Measurements from ENCODE around the gene PTPRU.
A peak's percentile ranks its signal among the peaks of the same experiment; 100 is the strongest.

PTPRU gene

DNA sequence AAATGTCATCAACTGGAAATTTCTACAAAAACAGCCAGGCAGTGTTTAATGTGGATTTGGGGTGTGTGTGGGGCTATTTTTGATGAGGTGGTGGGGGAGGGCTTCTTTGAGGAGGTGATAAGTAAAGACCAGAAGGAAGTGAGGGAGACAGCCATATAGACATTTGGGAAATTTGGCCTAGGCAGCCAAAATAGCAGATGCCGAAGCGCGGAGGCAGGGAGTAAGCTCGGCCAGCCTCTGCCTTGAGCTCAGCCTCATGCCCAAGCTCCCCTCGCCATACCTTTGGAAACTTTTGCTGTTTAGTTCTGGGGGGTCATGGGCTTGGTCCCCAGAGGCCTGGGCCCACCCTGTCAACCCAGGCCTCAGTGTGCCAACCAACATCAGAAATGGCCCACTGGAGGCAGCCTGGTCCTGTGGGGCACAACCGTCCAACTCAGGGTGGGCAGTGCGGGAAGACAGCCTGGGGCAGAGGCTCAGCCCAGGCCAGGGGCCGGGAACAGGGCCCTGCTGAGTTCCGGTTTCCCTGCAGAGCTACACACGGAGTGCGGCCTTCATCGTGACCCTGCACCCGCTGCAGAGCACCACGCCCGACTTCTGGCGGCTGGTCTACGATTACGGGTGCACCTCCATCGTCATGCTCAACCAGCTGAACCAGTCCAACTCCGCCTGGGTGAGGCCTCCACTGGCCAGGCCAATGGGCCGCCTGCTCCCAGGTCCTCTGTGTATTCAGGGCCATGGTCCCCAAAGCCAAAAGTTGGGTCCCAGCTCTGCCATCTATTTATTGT is 84.0 kb downstream of the PTPRU start:
- DNase-seq = no peak

DNA sequence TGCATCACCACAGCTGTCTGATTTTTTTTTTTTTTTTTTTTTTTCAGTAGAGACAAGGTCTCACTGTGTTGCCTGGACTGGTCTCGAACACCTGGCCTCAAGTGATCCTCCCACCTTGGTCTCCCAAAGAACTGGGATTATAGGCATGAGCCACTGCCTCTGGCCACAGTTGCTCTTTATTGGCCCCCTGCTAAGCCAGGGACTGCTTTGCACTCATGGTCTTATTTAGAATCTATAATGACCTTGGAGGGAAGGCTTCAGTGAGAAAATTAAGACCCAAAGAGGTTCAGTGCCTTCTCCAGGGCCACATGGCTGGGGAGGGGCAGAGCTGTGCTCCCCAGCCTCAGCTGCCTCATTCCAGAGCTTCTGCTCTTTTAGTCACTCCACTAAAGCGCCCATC is 84.9 kb downstream of the PTPRU start:
- DNase-seq = no peak

DNA sequence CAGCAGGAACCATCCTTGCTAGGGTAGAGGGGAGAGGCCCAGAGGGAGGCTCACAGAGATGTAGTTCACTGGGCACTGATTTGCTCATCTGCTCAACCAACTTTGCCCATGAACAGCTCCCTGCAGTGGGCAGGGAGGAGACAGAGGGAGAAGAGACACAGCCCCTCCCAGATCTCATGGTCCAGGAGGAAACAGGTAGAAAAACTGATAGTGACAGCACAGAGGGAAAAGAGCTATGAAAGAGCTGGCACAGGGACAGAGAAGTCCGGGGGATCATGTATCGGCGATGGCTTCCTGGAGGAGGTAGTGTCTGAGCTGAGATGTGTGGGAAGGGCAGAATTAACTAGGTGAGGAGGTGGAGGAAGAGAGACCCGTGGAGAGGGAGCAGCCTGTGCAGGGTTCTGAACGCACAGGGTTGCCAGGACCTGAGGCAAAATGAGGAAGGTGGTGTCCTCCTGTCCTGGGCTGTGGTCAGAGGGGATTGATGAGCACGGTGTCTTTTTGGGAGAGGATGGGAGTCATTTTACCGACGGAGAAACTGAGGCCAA is 85.9 kb downstream of the PTPRU start:
- DNase-seq = no peak

DNA sequence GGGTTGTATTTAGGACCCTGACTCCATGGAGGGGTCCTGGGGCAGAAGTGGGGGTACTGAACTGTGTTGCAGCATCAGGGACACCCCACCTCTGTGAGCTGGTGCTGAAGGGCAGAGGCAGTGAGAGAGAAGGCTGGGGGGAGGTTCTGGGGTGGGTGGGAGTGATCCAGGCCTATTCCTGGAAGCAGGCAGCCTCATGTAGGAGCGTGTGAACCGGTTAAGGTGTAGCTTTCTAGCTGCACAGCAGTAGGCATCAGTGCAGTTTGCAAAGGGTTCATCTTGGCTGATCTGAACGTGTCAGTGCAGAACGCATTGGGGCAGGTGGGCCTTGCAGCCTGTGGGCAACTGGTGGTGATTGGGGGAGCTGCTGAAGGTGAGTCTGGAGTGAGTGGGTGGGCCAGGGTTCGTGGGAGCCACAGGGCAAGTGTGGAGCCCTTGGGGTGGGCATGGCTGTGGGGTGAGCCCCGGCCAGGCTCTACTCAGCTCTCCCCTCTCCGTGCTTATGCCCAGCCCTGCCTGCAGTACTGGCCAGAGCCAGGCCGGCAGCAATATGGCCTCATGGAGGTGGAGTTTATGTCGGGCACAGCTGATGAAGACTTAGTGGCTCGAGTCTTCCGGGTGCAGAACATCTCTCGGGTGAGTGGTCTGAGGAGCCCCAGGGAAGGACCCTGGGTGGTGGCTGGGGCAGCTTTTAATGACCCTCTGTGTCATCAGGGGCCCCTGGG is 86.7 kb downstream of the PTPRU start:
- no peak for DNase-seq

DNA sequence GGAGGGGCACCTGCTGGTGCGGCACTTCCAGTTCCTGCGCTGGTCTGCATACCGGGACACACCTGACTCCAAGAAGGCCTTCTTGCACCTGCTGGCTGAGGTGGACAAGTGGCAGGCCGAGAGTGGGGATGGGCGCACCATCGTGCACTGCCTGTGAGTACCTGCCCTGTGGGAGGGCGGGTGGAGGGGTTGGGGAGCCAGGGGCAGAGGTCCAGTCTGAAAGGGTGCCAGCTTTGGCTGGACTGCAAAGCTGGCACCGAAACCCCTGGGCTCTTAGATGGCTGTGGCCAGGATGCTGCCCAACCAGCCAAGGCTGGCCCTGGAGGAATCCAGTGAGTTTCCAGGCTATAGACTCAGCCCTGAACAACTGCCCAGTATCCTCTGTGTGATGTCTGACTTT is 87.3 kb downstream of the PTPRU start:
- no peak for DNase-seq

DNA sequence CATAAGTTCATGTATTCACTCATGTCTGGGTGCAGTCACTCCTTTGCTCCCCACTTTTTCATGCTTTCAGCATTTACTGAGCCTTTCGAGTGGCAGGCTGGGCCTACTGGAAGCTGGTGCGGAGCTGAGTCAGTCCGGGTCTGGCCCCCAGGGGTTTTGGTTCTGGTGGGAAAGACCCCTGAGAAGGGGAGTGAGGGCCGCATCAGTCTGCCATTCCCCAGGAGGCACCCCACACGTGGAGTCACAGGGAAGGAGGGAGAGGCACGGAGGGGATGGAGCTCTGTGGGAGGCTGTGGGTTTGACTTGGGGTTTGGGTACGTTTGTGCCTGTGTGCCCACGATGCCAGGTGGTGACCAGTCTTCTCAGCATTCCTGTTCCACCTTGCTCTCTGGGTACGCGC is 87.9 kb downstream of the PTPRU start:
- DNase-seq = no peak

DNA sequence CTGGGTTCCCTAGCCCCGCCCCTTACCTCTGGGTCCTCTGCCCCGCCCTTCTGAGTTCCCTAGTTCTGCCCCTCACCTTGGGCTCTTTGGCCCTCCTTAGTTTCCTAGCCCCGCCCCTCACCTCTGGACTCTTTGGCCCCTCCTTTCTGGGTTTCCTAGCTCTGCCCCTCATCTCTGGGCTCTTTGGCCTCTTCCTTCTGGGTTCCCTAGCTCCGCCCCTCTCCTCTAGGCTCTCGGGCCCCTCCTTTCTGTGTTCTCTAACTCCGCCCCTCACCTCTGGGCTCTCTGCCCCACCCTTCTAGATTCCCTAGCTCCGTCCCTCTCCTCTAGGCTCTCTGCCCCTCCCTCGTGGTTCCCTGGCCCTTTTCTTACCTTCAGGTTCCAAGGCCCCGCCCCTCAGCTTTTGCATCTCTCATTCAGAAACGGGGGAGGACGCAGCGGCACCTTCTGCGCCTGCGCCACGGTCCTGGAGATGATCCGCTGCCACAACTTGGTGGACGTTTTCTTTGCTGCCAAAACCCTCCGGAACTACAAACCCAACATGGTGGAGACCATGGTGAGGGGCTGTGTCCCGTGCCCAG is 88.5 kb downstream of the PTPRU start:
- DNase-seq = peak; percentile 78

DNA sequence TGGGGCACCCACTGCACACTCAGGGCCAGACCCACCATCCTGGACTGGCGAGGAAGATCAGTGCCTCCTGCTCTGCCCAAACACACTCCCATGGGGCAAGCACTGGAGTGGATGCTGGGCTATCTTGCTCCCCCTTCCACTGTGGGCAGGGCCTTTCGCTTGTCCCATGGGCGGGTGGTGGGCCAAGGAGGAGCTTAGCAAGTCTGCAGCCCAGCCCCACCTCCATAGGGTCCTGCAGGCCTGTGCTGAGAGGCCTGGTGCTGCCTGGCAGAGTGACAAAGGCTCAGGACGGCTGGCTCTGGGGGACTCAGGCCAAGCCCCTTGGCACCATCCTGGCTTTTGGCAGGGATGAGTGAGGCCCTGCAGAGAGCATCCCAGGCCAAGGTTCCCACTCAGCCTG is 89.4 kb downstream of the PTPRU start:
- DNase-seq = no peak

DNA sequence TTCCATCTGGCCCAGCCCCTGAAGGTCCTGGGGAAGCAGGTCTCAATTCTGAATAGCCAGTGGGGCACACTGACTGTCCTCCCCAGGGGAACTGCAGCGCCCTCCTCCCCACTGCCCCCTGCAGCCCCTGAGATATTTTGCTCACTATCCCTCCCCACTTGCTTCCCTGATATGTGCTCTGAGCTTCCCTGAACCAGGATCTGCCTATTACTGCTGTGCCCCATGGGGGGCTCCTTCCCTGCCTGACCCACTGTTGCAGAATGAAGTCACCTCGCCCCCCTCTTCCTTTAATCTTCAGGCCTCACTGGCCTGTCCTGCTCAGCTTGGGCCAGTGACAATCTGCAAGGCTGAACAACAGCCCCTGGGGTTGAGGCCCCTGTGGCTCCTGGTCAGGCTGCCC is 89.8 kb downstream of the PTPRU start:
- no peak for DNase-seq

DNA sequence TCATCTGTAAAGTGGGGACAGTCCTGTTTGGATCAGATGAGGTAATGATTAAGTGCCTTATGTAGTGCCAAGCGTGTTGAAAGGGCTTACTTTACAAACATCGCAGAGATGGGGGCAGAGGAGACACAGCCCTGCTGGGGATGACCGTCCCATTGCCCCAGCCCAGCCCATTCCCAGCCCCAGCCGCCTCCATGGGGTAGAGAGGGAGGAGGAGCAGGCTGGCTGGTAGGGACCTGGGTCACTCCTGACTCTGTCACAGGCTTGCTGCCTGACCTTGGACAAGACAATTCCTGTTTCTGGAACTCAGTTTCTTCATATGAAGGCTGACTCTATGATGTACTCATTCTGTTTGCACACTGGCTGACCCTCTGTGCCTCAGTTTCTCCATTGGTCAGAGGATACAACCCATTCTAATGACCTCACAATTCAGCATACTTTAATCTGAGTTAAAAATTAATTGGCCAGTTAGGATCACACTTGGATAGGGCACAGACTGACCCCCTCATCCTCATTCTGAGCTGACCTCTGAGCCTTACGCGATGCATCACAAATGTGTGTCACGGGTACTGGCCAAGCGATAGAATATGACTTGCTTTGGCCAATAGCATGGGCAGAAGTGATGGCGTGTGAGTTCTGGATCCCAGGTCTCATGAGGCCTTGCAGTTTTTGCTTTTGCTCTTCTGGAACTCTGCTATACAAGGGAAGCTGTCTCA is 91.1 kb downstream of the PTPRU start:
- no peak for DNase-seq

DNA sequence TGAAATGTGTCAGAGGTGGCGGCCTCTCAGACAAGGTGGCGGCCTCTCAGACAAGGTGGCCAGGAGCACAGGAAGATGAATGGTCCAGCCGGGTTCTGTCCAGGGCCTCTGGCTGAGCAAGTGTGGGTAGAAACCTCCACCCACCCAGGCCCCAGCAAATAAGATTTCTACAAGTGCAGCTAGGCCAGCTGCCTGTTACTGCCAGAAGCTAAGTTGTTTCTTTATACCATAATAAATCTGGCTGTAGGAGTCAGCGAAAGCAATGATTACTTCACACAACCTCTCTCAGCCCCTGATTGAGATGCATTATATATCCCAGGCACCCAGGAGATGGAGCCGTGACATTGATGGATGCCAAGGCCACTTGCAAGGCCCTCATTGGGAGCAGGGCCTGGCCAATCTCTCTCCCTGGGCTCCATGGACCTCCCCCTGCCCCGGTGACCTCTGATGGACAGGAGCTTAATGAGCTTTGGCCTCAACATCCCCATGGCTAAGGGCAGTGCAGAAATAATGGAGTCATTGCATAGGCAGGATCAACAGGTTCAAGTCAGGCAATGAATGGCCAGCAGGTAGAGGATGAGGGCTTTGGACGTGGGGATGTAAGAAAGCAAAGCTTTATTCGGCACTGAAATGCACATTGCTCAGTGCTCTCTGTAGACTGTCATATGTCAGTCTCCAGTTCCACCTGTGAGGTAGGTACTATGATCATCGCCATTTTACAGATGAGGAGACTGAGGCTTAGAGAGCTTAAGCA is 92.9 kb downstream of the PTPRU start:
- no peak for DNase-seq

DNA sequence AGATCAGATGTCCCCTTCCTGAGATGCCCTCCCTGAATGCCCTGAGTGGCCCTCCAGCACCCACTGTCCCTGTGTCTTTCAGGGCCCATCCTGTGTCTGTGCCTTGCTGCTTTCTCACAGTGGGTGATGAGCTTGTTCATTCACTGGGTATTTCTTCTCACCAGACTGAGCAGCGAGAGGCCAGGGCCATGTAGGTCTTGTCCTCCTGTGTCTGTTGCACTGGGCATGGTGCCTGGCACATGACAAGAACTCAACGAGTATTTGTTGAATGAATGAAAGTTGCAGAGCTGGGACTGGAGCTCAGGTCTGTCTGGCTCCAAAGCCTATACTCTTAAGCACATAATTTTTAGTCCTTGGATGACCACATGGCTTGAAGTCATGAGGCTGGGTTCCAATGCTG is 93.8 kb downstream of the PTPRU start:
- no peak for DNase-seq

DNA sequence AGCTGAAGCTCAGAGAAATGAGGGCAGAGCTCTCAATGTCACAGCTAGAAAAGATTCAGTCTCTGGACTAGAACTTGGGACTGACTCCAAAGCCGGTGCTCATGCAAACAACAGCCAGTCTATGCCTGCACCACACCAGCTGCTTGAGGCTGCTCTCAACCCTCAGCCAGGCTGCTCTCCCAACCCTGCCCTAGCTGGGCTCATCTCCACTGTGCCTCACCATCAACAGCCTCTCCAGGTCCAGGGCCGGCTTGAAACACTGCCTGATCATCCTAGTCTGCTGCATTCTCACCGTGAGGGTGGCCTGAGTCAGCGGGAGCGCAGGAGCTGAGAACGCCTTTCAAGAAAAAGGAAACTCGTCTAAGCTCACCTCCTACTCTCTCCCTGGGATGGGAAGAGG is 94.5 kb downstream of the PTPRU start:
- DNase-seq = no peak

DNA sequence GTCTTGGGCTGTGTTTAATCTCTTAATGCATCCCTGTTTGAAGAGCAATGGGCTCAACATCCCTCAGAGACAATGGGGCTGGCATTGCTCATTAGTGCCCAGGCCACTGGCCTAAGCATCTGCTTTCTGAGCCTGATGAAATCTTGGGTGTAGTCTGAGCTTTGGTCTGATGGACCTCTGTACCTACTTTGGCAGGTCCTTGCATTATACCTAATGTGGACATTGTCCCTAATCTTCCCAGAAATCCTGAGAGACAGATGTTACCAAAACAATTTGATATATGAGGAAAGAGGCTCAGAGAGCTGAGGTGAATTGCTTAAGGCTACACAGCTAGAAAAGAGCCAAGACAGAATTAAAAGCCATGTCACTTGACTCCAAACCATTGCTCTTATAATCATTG is 95.0 kb downstream of the PTPRU start:
- DNase-seq = no peak

DNA sequence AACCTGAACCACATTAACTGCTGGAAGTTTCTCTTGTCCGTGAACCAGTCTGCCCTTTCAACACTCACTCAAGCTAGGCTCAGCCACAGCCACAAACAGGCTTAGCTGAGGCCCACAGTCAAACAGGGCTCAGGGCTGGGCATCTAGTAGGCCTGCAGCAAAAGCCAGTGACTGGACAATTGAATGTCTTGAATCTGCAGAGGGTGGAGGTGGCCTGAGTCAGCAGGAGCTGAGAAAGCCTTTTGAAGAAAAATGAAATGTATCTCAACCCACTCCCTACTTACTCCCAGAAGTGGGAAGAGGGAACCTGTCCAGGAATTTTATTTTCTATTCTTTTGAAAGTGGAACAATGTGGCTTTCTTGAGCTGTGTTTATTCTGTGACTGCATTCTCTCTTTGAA is 95.4 kb downstream of the PTPRU start:
- no peak for DNase-seq

DNA sequence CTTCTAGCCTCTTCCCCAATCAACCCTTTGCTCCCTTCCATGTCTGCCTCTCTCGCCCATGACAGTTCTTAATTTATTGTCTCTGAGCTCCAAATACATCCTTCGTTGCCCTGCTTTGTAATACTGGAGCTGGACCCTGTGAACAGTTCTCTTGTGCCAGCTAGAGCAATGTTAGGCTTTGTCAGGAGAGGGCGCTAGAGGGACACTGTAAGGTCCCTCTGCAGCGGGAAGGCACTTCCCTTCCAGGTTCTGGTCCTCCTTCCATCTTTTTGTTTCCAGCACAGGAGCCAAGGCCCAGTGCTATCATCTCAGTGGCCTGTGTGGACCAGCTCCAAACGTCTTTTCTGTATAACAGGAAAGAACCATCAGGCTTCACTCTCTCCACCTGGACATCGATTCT is 95.9 kb downstream of the PTPRU start:
- peak; percentile 88 for DNase-seq

DNA sequence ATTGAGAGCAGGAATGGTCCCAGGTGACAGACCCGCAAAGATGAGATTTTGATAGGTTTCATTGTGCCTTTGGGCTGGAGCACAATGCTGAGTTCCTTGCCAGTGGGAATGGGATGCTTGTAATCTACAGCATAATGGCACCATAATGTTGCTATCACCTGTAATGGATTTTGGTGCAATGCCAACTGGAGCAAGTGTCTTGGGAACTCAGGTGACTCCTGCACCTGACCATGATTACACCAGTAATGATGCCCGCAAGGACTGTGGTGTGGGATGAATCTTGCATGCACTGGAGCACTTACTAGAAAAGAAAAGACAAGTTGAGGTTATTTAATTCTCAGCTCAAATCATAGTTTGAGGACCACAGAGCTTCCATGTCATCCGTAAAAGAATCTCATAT is 96.7 kb downstream of the PTPRU start:
- DNase-seq = no peak

DNA sequence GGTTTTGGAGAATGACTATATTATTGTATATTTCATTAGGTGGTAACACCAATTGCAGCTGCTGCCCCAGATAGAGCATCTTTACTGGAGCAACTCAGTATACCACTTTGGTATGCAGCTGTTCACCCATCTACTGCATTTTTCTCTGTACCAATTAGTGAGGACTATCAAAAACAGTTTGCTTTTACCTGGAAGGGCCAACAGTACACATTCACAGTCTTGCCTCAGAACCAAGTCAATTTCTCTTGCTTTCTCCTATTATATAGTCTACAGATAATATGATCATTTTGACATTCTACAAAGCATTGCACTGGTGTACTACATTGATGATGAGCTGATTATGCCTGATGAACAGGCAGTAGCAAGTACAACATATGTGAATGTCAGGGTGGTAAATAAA is 99.3 kb downstream of the PTPRU start:
- DNase-seq = no peak

DNA sequence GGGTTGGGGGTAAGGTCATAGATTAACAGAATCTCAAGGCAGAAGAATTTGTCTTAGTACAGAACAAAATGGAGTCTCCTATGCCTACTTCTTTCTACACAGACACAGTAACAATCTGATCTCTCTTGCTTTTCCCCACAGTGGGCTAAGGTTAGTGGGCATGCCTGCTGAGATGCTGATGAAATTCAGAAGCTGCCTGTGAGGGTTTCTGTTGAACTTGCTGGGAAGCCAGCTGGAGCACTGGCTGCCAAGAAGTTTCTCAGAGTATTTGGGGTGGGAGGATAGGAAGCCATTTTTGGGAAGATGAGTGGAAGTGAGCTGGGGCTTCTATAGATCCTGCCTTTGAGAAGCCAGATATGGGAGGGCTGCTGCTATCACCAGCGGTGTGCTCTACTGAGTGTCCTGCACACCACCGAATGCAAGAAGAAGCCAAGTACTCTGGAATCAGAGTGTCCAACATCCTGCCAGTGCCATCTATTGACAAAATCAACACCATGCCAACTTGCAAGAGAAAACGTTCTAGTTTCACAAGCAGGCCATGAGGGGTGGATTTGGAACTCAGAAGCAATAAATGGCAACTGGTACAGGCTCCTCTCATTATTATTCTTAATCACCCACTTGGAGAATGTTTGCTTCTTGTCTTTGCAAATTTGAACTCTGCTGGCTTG is 102.7 kb downstream of the PTPRU start:
- DNase-seq = peak; percentile 39

DNA sequence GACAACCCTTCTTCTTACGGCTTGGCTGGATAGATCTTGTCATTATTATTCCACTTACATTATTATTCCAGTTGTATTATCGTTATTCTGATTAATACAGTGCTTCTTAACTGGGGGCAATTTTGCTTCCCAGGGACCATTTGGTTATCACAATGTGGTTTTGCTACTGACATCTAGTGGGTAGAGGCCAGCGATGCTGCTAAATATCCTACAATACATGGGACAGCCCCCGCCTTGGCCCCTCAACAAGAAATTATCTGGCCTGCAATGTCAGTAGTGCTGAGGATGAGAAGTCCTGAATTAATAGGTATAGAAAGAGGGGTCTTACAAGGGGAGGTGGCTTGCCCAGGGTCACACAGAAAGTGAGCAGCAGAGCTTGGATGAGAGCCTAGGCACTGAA is 105.6 kb downstream of the PTPRU start:
- DNase-seq = peak; percentile 44

DNA sequence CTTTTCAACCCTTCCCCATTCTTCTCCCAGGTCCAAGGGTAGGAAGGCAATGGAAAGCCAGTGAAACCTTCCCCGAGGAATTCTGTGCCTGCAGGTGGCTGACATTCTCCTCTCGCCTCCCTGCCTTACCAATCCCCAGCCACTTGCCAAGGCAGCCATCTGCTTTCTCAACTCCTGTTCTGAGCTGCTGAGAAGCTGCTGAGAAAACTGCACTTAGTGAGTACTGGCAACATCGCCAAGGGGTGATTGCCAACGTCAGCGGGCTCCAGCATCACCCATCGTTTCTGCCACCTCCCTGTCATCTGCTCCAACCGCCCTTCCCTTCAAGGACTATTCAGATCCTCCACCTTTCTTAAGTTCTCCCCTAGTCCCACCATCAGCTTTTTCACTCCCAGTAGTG is 106.0 kb downstream of the PTPRU start:
- peak; percentile 19 for DNase-seq

DNA sequence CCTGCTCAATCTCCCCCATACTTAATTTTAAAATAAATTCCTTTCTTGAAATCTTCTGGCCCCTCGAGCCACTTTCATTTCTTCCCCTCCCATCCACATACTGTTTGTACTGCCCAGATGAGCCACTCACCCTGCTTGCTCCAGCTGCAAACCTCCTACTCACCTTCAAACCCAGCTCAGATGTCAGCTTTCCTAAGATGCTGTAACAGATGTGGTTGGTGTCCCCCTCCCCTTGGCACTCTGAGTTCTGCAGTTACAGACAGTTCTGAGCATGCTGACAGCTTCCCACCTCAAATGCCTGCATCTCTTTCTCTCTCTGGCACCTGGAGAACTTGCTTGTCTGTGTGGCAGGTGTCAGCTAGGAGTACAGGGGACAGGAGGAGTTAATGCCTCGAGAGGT is 106.7 kb downstream of the PTPRU start:
- peak; percentile 27 for DNase-seq
